LoVo (cell line): Measurements from ENCODE around the gene GPHN.
A peak's percentile ranks its signal among the peaks of the same experiment; 100 is the strongest.
"Not testable (repeated sequence)": the region's sequence is repeated elsewhere in the genome, so short reads cannot be mapped to it uniquely, and the experiment has no call there.

Source experiments
- DNase-seq: peaks from one replicate; pipeline ENCODE4 v3.0.0-alpha.2; 2016; ENCODE audit warnings: low spot score

GPHN gene

GRCh38 chr14:67059596-67059995, 551.6 kb downstream of the GPHN start:
- no peak for DNase-seq

- DNase-seq, result no peak
Measured at GRCh38 chr14:67060546-67060945, 552.6 kb downstream of the GPHN start.

GRCh38 chr14:67067070-67067814, 559.3 kb downstream of the GPHN start:
- not testable (repeated sequence) for DNase-seq

- DNase-seq, result no peak
Measured at GRCh38 chr14:67068251-67068650, 560.3 kb downstream of the GPHN start.

- no peak for DNase-seq
Measured at GRCh38 chr14:67071506-67071905, 563.6 kb downstream of the GPHN start.

GRCh38 chr14:67077921-67078320, 570.0 kb downstream of the GPHN start:
- no peak for DNase-seq

GRCh38 chr14:67079846-67080245, 571.9 kb downstream of the GPHN start:
- no peak for DNase-seq

GRCh38 chr14:67108230-67108629, 600.3 kb downstream of the GPHN start:
- no peak for DNase-seq

- no peak for DNase-seq
Measured at GRCh38 chr14:67111022-67111421, 603.1 kb downstream of the GPHN start.

- DNase-seq, result no peak
Measured at GRCh38 chr14:67112344-67112743, 604.4 kb downstream of the GPHN start.

GRCh38 chr14:67127174-67127573, 619.2 kb downstream of the GPHN start:
- no peak for DNase-seq

- DNase-seq, result no peak
Measured at GRCh38 chr14:67129768-67130167, 621.8 kb downstream of the GPHN start.

- DNase-seq, result no peak
Measured at GRCh38 chr14:67131691-67132090, 623.7 kb downstream of the GPHN start.

GRCh38 chr14:67133144-67133543, 625.2 kb downstream of the GPHN start:
- no peak for DNase-seq

- no peak for DNase-seq
Measured at GRCh38 chr14:67133595-67134441, 625.9 kb downstream of the GPHN start.

- DNase-seq, result peak; percentile 6
Measured at GRCh38 chr14:67137744-67138371, 629.9 kb downstream of the GPHN start.

GRCh38 chr14:67140556-67140955, 632.6 kb downstream of the GPHN start:
- DNase-seq, result no peak

- no peak for DNase-seq
Measured at GRCh38 chr14:67141146-67141900, 633.4 kb downstream of the GPHN start.

- DNase-seq, result no peak
Measured at GRCh38 chr14:67151082-67151666, 643.2 kb downstream of the GPHN start.

- DNase-seq, result no peak
Measured at GRCh38 chr14:67158566-67158965, 650.6 kb downstream of the GPHN start.

GRCh38 chr14:67162385-67162784, 654.4 kb downstream of the GPHN start:
- DNase-seq, result no peak

GRCh38 chr14:67166450-67166853, 658.5 kb downstream of the GPHN start:
- peak; percentile 27 for DNase-seq
